Kidney (tissue), 14 donors: ENCODE data around the gene E2F1. TPM values are rescaled to one million over a fixed set of nuclear protein-coding genes. Genes with fewer than 3 reads are reported as not detected.
A peak's percentile ranks its signal among the peaks of the same experiment; 100 is the strongest.

Experiments used
- DNase-seq, 5 donors: peaks; one replicate each; pipeline ENCODE4 v3.0.0-alpha.2; 2013 to 2020
- FAIRE-seq: peaks from 2 replicates; lab custom pipeline; 2012; peaks lifted over from hg19 to GRCh38; lab: Jason Lieb, UNC
- H3K27ac ChIP-seq, 2 donors: one replicate each; pipeline ENCODE4 v1.7.0; 2013; ENCODE audit warnings: low read depth in 2 of 2, low read length in 2 of 2, inconsistent platforms in 1 of 2
- H3K27me3 ChIP-seq: one replicate; pipeline ENCODE4 v1.7.1; 2013; ENCODE audit warnings: low read length, inconsistent platforms; ENCODE audit not compliant: control insufficient read depth, insufficient read depth
- H3K36me3 ChIP-seq, 3 donors: one replicate each; pipeline versions ENCODE4 v1.7.0 to v1.7.1; 2013; ENCODE audit warnings: low read length in 3 of 3, control low read depth in 1 of 3, inconsistent platforms in 1 of 3; ENCODE audit not compliant: insufficient read depth in 3 of 3, control insufficient read depth in 2 of 3
- H3K4me1 ChIP-seq, 3 donors: one replicate each; pipeline versions ENCODE4 v1.7.0 to v1.7.1; 2013; ENCODE audit warnings: low read length in 3 of 3, inconsistent platforms in 1 of 3, low read depth in 1 of 3; ENCODE audit not compliant: control insufficient read depth in 2 of 3, insufficient read depth in 2 of 3
- H3K4me3 ChIP-seq, 3 donors: one replicate each; pipeline versions ENCODE4 v1.7.0 to v1.8.1; 2013; ENCODE audit warnings: low read length in 3 of 3, control low read depth in 1 of 3, inconsistent platforms in 1 of 3
- H3K9ac ChIP-seq, 3 donors: one replicate each; pipeline versions ENCODE4 v1.7.0 to v1.7.1; 2013; ENCODE audit warnings: low read length in 3 of 3, control low read depth in 1 of 3, inconsistent platforms in 1 of 3
- H3K9me3 ChIP-seq, 3 donors: one replicate each; pipeline versions ENCODE4 v1.7.0 to v1.7.1; 2013; ENCODE audit warnings: low read length in 3 of 3, control low read depth in 1 of 3, inconsistent platforms in 1 of 3; ENCODE audit not compliant: control insufficient read depth in 2 of 3, insufficient read depth in 1 of 3
- intact Hi-C: fragments of 100-400 bp; cut with DNase I; formaldehyde crosslinking; loops from one replicate; pipeline ENCODE4 v1.11.1; 2022
- polyA plus RNA-seq: library from polyadenylated mRNA; stranded (reverse); fragments of 350-450 nt; fragmentation: Illumina TruSeq; extraction: RNeasy Lipid Tissue Mini Kit (QIAGEN cat#74804); gene quantifications from one replicate; pipeline ENCODE4 v1.2.3, GENCODE V29; 2014; ENCODE audit warnings: low read depth, low replicate concordance; ENCODE audit not compliant: insufficient read depth
- total RNA-seq: library from RNA; stranded (reverse); fragmentation: NEBNext Ultra II Directional; extraction: Animal tissue kit (Norgen Biotek cat#: 25700); gene quantifications from one replicate; pipeline ENCODE4 v1.2.1, GENCODE V29; 2021
- TF ChIP-seq, protein P1 (sequence below): IDR thresholded peaks from 3 replicates; pipeline ENCODE4 v1.5.1; 2012; ENCODE audit warnings: mild to moderate bottlenecking, moderate library complexity, borderline replicate concordance; ENCODE audit not compliant: insufficient read depth; ENCODE audit errors: extremely low read depth
- donor health status: control.
- donor health status: control.
- donor health status: control.
- donor health status: control.
- donor health status: control.
- donor health status: DM: yes; HTN: yes; CAD: no.
- donor health status: Normal renal cell carcinoma (clear cell type).

E2F1 gene
- total and polyA plus RNA-seq, 2 donors from 2014 or later = 0.90 to 1.5 TPM

GRCh38 chr20:33663161-33664084 is 22.8 kb downstream of the E2F1 start:
- FAIRE-seq (no peak), DNase-seq (peak; percentile 74 to 96 (median 86))
- Histone ChIP-seq H3K9ac (peak overlapping the region; percentile 26 to 82 (median 30)), H3K4me1 (peaks cover 0 to 22% (median 13%) of the 10 kb centered on the region in 3 donors), H3K27ac (peak overlapping the region; percentile 59 to 91), H3K9me3 (no peaks in the 10 kb centered on the region), H3K4me3 (peak overlapping the region; percentile 68 to 75 (median 70)), H3K36me3 (no peaks in the 10 kb centered on the region), H3K27me3 (no peaks in the 10 kb centered on the region)
- TF ChIP-seq, protein P1, sequence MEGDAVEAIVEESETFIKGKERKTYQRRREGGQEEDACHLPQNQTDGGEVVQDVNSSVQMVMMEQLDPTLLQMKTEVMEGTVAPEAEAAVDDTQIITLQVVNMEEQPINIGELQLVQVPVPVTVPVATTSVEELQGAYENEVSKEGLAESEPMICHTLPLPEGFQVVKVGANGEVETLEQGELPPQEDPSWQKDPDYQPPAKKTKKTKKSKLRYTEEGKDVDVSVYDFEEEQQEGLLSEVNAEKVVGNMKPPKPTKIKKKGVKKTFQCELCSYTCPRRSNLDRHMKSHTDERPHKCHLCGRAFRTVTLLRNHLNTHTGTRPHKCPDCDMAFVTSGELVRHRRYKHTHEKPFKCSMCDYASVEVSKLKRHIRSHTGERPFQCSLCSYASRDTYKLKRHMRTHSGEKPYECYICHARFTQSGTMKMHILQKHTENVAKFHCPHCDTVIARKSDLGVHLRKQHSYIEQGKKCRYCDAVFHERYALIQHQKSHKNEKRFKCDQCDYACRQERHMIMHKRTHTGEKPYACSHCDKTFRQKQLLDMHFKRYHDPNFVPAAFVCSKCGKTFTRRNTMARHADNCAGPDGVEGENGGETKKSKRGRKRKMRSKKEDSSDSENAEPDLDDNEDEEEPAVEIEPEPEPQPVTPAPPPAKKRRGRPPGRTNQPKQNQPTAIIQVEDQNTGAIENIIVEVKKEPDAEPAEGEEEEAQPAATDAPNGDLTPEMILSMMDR = peak; percentile 9
- intact Hi-C loops = no loop called here

- Histone ChIP-seq H3K4me1 (peaks cover 0 to 13% (median 9%) of the 10 kb centered on the region in 3 donors), H3K9me3 (no peaks in the 10 kb centered on the region), H3K27ac (peak within 1 kb of the TSS in 1 of 2 donors; percentile 59), H3K9ac (peak within 1 kb of the TSS in 1 of 3 donors; percentile 42), H3K4me3 (peak within 1 kb of the TSS; percentile 21 to 70 (median 50)), H3K36me3 (no peaks in the 10 kb centered on the region), H3K27me3 (no peaks in the 10 kb centered on the region)
- intact Hi-C loops = no loop called here
- FAIRE-seq (no peak), DNase-seq (peak in 1 of 5 donors; percentile 66)
- TF ChIP-seq, protein P1 = no peak
Observed at GRCh38 chr20:33662172-33662571, 24.0 kb downstream of the E2F1 start, which contains the start of gene C20orf144. C20orf144 (plus strand) TSS chr20:33662327; CDS start chr20:33662346, 19 bp downstream.

DNA sequence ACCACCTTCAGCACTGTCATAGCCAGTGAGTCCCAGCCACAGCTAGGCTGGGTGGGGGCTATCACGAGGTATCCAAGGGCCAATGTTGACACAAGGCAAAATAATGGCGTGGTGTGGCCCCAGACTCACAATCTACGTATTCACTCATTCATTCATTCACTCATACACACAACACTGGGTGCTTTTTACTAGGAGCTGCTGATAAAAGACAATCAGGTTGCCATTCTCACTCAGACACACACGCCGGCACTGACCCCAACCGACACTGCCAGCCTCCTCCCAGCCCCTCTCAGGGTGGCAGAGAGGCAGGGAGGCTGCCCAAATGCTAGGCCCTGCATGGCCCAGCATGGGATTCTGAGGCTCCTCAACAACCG is 25.5 kb downstream of the E2F1 start:
- DNase-seq = no peak
- intact Hi-C loops = no loop called here
- no peak overlapping the region for H3K27ac ChIP-seq
- H3K9me3 ChIP-seq = no peaks in the 10 kb centered on the region
- no peak overlapping the region for H3K4me3 ChIP-seq
- peaks cover 0 to 10% (median 9%) of the 10 kb centered on the region in 3 donors for H3K4me1 ChIP-seq
- H3K36me3 ChIP-seq = no peaks in the 10 kb centered on the region
- no peak overlapping the region for H3K9ac ChIP-seq
- no peaks in the 10 kb centered on the region for H3K27me3 ChIP-seq
- FAIRE-seq = no peak
- TF ChIP-seq, protein P1 = no peak
